DOHH2 (cell line): ENCODE data around the gene CIT.

ENCODE experiments used
- EZH2phosphoT487 ChIP-seq: fragments of 200-600 bp; sonication (generic); IDR thresholded peaks from 2 replicates; pipeline ENCODE4 v1.6.1; 2017; ENCODE audit warnings: borderline replicate concordance, mild to moderate bottlenecking, antibody characterized with exemption, low read length, moderate library complexity, mixed read lengths
- TF ChIP-seq, protein P1 (sequence below): fragments of 200-600 bp; sonication (generic); IDR thresholded peaks from one replicate; pipeline ENCODE4 v1.5.1; 2014; ENCODE audit warnings: antibody characterized with exemption, mild to moderate bottlenecking, low read depth, low read length; ENCODE audit not compliant: poor library complexity, severe bottlenecking

DNA sequence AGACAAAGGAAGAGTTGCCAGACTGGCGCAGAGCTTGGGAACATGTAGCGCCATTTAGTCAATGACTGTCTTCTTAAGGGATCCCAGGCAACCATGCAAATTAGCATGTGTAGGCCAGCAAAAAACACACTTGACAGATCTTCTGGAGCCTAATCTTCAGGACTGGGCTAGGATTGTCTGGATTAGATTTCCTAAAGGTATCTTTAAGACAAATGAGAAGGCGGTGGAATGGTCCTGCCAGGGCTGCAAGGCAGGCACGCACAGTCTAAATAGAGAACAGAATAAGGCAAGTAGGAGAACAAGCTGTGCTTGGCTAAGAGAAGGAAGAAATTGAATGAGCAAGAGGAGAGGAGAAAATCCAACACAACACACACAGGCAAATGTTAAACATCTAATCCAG lies 80.0 kb downstream of the CIT start:
- TF ChIP-seq, protein P1, sequence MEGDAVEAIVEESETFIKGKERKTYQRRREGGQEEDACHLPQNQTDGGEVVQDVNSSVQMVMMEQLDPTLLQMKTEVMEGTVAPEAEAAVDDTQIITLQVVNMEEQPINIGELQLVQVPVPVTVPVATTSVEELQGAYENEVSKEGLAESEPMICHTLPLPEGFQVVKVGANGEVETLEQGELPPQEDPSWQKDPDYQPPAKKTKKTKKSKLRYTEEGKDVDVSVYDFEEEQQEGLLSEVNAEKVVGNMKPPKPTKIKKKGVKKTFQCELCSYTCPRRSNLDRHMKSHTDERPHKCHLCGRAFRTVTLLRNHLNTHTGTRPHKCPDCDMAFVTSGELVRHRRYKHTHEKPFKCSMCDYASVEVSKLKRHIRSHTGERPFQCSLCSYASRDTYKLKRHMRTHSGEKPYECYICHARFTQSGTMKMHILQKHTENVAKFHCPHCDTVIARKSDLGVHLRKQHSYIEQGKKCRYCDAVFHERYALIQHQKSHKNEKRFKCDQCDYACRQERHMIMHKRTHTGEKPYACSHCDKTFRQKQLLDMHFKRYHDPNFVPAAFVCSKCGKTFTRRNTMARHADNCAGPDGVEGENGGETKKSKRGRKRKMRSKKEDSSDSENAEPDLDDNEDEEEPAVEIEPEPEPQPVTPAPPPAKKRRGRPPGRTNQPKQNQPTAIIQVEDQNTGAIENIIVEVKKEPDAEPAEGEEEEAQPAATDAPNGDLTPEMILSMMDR, result no peak
- no peak for TF ChIP-seq EZH2phosphoT487
